NCI-H345 treated with DMSO at 0.1 percent for 48 hours (cell line): ENCODE measurements around the gene VWA1.
"Not testable (repeated sequence)": the region's sequence is repeated elsewhere in the genome, so short reads cannot be mapped to it uniquely, and the experiment has no call there.

Source experiments
- DNase-seq: peaks from one replicate; lab custom pipeline; 2025; ENCODE audit not compliant: unreplicated experiment; lab: John Stamatoyannopoulos, UW

The VWA1 gene

GRCh38 chr1:1455366-1455884, 19.9 kb downstream of the VWA1 start:
- DNase-seq: no peak

GRCh38 chr1:1455934-1456333, 20.4 kb downstream of the VWA1 start:
- DNase-seq: not testable (repeated sequence)

DNA sequence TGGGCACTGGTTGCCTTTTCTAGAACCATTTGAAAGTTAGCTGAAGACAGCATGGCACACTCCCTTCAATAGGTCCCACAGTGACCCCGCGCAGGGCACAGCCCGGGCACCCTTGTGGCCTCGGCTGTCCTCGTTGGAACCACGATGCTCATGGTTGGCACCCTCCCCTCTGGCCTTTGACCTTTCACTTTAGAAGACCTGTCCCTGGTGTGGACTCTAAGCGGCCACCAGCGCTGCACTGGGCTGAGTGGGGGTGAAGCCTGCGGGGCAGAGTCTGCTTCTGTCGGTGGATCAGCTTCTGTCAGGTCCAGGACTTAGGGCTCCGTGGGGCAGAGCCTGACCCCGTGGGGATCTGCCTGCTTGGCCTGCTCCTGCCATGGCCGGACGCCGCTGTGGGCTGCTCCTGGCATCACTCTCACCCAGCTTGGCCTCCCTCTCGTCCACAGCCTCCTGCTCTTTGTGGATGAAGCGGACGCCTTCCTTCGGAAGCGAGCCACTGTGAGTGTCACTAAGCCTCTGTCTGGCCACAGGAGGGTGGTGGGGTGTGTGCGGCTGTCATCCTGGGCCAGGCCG, 21.3 kb downstream of the VWA1 start:
- DNase-seq: not testable (repeated sequence)

- not testable (repeated sequence) for DNase-seq
Measured at GRCh38 chr1:1459156-1459555, 23.7 kb downstream of the VWA1 start.

DNA sequence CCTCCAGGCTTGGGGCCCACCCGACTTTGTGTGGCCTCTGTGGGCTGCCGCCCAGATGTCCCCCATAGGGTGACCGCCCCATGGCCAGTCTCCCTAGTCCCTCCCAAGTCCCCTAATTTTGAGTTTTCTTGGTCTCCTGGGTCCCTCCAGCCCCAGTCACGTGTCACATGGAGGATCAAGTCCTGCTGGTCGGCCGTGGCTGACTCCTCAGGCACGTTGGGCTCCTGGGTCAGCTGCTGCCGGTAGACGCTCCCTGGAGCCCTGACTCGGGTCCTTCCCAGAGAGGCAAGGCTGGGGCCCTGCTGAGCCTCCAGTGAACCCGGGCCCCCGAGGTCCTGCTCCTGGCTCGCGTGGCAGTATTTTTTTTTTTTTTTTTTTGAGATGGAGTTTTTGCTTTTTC, 24.2 kb downstream of the VWA1 start:
- not testable (repeated sequence) for DNase-seq

GRCh38 chr1:1460540-1461130, 25.1 kb downstream of the VWA1 start:
- no peak for DNase-seq

DNA sequence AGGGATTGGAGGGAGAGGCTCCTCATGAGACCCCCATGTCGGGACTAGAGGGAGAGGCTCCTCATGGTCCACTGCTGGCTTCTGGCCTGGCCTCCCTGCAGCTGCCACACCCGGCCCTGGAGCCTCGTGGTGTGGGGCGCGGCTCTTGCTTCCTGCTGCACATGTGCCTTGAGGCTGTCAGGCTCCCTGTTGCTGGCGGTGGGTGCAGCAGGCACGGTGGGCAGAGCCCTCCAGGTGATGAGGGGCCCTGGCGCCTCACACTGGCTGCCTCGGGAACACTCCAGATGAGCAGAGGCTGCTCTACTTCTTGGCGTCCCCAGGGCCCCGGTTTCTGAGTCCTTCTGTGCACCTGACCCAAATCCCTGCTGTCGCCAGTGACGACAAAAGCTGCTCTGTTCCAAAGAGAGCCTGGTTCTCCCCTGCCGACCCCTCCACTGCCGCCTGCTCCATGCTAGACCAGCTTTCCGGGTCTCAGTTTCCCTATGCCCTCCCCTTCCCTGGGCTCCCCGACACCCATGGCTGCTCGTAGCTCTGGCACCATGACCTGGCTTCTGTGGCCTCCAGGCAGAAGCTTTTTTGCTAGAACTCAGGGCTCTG, 26.3 kb downstream of the VWA1 start:
- DNase-seq: no peak

DNA sequence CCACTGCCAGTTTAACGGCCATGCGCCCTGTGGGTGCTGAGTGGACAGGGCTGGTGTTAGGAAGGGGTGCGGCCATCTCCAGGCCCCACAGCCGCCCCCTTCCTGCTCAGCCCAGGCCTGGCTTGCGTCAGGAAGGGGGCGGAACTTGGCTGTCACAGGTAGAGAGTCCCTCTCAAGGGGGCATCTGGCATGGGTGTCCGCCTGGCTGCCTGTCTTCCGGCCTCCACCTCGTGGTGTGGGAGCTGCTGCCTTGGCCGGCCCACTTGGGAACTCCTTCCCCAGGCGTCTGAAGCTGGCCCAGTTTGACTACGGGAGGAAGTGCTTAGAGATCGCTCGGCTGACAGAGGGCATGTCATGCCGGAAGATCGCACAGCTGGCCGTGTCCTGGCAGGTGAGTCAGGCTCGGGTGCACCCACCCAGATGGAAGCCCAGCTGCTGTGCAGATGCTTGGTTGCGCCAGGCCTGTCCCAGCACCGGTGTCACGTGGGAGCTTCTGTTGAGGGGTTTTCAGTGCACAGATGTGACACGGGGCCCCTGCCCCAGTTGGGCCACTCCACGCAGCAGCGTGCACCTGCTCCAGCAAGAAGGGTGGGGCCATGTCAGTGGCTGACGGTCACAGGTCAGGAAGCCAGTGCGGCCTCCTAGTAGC, 27.0 kb downstream of the VWA1 start:
- no peak for DNase-seq

GRCh38 chr1:1463312-1463711, 27.8 kb downstream of the VWA1 start:
- DNase-seq: no peak

DNA sequence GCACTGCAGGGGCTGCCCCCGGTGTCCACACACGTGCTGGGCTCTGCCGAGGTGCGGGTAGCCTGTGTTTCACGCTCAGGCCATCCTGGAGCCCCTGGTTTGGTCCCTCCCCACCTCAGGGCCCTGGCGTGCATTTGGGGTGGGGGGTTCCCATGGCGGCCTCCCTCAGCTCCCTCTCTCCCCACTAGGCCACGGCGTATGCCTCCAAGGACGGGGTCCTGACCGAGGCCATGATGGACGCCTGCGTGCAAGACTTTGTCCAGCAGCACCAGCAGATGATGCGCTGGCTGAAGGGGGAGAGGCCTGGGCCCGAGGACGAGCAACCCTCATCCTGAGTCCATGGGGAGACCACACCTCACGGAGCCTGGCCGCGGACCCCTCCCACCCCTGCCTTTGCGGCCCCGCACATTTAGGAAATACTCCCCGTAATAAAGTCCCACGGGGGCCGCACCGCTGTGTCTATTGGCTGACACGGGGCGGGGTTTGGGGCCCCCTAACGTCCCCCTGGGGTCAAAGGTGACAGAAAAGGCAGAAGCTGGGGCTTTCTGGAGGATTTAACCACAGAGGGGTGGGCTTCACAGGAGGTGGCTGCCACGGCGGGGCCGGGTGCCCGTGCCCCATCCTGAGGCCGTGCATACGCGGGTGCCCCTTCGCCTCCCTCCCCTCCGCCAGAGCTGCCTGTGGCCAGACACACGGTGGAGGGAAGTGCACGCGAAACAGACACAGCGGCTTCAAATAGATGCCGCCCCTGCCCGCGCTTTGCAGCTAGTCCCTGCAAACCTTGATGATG, 32.9 kb downstream of the VWA1 start:
- not testable (repeated sequence) for DNase-seq

DNA sequence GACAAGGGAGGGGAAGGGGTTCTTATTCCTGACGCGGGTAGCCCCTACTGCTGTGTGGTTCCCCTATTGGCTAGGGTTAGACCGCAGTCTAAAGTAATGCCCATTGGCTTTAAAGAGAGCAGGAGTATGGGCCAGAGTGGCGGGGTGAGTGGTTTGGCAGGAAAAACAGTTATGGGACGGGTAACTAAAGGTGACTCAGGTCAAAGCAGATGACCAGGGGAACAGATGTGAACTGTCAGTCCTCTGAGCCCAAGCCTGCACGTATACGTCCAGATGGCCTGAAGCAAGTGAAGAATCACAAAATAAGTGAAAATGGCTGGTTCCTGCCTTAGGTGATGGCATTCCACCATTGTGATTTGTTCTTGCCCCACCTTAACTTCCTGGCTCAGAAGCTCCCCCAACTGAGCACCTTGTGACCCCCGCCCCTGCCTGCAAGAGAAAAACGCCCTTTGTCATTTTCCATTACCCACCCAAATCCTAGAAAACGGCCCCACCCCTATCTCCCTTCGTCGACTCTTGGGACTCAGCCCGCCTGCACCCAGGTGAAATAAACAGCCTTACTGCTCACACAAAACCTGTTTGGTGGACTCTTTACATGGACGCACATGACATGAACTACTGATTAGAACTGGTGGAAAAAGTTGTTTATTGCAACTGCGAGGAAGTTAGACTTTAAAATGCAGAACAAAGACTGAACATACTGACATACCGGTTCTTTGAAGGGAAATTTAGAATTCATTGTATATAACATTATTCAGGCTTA, 35.3 kb downstream of the VWA1 start:
- peak; percentile 25 for DNase-seq

DNA sequence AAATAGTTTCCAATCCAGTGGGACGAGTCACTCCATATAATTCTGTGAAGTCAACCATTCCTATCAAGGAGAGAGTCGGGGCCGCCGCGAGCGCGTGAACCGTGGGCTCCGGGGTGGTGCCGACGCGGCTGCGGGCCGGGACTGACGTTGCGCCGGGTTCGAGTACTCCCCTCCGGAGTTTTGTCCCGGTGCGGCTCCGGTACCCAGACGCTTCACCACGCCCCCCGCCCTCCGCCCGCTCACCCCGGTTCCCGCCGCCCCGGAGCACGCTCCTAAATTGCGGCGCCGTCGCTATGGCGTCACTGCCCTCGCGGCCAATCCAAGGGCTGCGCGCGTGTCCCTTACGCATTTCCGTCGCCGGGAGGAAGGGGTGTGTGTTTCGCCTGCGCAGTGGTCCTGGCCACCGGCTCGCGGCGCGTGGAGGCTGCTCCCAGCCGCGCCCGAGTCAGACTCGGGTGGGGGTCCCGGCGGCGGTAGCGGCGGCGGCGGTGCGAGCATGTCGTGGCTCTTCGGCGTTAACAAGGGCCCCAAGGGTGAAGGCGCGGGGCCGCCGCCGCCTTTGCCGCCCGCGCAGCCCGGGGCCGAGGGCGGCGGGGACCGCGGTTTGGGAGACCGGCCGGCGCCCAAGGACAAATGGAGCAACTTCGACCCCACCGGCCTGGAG, 36.0 kb downstream of the VWA1 start, which contains the start of gene ATAD3B:
TSS of gene ATAD3B (plus strand) at position 377 of the 664 bp plus-strand sequence. CDS start at position 497, 120 bp downstream.
- peak; percentile 62 for DNase-seq

- not testable (repeated sequence) for DNase-seq
Measured at GRCh38 chr1:1472053-1472876, 36.8 kb downstream of the VWA1 start.

DNA sequence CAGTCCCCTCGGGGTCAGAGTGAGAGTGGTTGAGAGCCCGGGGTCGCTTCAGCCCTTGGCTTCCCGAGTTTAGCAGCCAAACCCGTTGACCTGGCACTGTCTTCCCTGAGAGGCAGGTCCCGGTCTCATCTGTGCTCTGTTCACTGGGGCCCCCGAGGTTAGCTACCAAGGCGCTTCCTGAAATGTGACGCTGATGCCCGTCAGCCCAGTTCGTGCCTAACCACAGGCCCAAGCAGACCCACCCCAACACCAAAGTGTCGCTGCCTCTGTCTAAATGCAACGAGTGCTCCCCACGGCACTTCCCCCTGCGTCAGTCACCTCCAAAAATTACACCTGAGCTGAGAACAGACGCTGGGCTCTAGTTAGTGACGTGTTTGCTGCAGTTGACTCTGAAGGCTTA, 40.5 kb downstream of the VWA1 start:
- not testable (repeated sequence) for DNase-seq

DNA sequence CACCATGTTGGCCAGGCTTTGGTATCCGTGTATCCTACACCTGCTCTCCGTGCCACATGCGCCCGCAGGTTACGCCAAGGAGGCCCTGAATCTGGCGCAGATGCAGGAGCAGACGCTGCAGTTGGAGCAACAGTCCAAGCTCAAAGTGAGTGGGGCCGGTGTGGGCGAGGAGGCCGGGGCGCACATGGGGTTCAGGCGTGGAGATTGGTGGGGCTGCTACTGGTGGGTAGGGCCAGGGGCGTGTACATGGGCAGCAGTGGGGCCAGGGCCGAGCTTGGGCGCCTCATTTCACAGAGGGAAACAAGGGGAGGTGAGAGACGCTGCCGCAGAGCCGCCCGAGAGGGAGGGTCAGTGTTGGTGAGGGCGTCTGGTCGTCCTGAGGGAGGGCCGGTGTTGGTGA, 41.7 kb downstream of the VWA1 start:
- no peak for DNase-seq

GRCh38 chr1:1479547-1480487, 44.3 kb downstream of the VWA1 start:
- DNase-seq: no peak

DNA sequence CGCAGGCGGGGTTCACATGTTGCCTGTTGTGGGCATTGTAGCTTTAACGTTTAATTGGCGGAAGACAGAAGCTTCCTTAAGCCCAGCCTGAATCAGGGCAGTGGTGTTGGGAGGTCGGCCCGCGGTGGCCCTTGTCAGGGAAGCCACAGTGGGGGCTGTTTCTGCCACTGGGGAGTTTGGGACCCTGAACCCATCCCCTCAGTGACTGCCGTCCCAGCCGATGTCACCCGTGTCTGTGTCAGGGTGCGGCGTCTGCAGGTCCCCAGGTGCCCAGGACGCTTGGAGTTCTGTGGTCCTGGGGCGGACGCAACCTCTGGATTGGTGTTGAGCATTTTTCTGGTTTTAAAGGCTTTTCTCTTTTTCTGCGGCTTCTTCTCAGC, 45.0 kb downstream of the VWA1 start:
- DNase-seq: not testable (repeated sequence)

- not testable (repeated sequence) for DNase-seq
Measured at GRCh38 chr1:1481811-1482210, 46.3 kb downstream of the VWA1 start.
